ENCODE results near the gene DNAH3. TPM values are rescaled to one million over a fixed set of nuclear protein-coding genes. Genes with fewer than 3 reads are reported as not detected.
A peak's percentile ranks its signal among the peaks of the same experiment; 100 is the strongest.
"Not testable (repeated sequence)": the region's sequence is repeated elsewhere in the genome, so short reads cannot be mapped to it uniquely, and the experiment has no call there.

The DNAH3 gene
- total RNA-seq, 1 donor from 2014 or later = not detected

DNA sequence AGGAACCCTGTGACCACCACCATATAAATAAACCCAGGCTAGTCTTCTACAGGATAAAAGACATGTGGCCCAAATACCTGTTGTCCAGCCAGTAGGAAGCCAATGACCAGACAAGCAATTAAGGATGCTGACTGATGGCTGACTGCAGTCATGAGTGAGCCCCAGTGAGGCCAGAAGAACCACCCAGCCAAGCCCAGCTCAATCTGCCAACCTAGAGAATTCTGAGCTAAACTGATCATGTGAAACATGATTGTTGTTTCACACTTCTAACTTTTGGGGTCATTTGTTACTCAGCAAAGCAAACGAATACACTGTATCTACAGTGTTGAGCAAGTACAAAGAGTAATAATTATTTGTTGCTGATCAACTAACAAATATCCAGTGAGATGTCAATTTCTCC is 86.4 kb downstream of the DNAH3 start:
- no peak for DNase-seq (ENCODE audit: low read depth)
- TF ChIP-seq, protein P1, sequence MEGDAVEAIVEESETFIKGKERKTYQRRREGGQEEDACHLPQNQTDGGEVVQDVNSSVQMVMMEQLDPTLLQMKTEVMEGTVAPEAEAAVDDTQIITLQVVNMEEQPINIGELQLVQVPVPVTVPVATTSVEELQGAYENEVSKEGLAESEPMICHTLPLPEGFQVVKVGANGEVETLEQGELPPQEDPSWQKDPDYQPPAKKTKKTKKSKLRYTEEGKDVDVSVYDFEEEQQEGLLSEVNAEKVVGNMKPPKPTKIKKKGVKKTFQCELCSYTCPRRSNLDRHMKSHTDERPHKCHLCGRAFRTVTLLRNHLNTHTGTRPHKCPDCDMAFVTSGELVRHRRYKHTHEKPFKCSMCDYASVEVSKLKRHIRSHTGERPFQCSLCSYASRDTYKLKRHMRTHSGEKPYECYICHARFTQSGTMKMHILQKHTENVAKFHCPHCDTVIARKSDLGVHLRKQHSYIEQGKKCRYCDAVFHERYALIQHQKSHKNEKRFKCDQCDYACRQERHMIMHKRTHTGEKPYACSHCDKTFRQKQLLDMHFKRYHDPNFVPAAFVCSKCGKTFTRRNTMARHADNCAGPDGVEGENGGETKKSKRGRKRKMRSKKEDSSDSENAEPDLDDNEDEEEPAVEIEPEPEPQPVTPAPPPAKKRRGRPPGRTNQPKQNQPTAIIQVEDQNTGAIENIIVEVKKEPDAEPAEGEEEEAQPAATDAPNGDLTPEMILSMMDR (conservative IDR thresholded peaks at IDR 0.05; ENCODE audit: low read depth, low read length) = no peak
- no peak overlapping the region for H3K4me3 ChIP-seq (ENCODE audit: low read depth, low read length)

DNA sequence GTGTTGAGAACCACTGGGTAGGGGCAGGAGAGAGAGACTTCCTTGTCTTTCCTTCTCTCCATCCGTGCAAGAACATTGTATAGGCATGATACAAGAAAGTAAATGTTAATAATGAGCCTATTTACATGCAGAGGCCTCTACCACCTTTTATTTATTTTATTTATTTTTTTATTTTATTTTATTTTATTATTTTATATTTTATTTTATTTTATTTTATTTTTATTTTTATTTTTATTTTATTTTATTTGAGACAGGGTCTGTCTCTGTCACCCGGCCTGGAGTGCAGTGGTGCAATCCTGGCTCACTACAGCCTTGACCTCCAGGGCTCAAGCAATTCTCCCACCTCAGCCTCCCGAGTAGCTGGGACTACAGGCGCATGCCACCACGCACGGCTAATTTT is 87.3 kb downstream of the DNAH3 start:
- H3K4me3 ChIP-seq (ENCODE audit: low read depth, low read length); DNase-seq (ENCODE audit: low read depth): not testable (repeated sequence)

DNA sequence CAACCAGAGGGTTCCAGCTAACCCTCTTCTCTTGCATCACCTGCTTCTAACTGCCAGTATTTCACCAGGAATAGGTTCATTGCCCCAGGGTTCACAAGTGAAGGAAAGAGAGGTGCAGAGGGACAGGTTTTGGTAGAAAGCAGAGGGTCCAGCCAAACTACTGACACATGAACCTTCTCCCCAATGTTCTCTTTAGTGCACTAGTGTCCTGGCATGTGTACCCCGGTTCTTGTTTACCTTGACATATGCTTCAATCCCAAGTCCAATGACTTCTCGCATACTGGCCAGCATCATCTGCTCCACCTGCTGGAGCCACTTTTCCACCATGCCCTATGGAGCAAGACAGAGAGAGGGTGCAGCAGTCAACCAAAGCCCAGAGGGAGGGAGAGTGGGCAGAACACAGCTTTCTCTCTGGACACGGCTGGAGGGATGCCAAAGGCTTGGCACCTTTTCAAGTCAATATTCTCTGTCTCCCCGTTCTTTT is 90.6 kb downstream of the DNAH3 start:
- TF ChIP-seq, protein P1 (conservative IDR thresholded peaks at IDR 0.05; ENCODE audit: low read depth, low read length) = peak; percentile 19
- DNase-seq (ENCODE audit: low read depth) = no peak

DNA sequence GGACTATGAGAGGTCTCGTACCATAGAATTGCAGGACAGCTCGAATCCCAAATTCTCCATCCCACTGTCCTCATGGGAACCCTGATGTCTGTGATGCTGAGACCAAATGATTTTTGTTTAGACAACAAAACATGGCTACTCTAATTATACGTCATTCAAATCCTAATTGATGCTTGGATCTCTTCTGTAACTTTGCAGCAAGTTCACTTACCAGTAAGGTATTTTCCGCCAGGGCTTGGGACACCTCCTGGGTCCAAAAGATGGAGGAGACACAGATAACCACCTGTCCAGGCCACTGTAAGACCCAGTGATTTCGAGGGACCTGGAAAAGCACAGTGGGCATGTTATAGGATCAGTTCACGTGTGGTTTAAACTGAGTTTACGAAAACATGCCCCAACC is 92.8 kb downstream of the DNAH3 start:
- H3K4me3 ChIP-seq (ENCODE audit: low read depth, low read length) = no peak overlapping the region
- TF ChIP-seq, protein P1 (conservative IDR thresholded peaks at IDR 0.05; ENCODE audit: low read depth, low read length) = no peak
- DNase-seq (ENCODE audit: low read depth) = no peak

More for the DNA sequence above, 90.6 kb downstream of the DNAH3 start:
- H3K4me3 ChIP-seq (ENCODE audit: low read depth, low read length) = no peak overlapping the region

DNA sequence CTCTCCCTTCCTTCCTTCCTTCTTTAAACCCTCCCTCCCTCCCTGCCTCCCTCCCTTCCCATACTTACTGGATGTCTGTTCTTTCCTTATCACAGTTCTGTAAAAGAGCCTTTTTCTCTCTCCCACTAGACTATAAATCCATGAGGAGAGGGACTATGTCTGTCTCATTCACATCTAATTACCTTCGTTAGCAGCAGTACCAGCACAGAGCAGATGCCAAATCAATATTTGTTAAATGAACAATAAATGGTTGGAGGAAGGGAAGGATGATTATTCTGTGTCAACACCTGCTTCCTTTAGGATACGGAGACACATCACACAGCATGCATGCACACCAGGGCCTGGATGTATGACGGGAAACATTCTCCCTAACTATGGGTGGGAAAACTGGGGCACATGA is 94.2 kb downstream of the DNAH3 start:
- no peak overlapping the region for H3K4me3 ChIP-seq (ENCODE audit: low read depth, low read length)
- TF ChIP-seq, protein P1 (conservative IDR thresholded peaks at IDR 0.05; ENCODE audit: low read depth, low read length) = no peak
- no peak for DNase-seq (ENCODE audit: low read depth)

DNA sequence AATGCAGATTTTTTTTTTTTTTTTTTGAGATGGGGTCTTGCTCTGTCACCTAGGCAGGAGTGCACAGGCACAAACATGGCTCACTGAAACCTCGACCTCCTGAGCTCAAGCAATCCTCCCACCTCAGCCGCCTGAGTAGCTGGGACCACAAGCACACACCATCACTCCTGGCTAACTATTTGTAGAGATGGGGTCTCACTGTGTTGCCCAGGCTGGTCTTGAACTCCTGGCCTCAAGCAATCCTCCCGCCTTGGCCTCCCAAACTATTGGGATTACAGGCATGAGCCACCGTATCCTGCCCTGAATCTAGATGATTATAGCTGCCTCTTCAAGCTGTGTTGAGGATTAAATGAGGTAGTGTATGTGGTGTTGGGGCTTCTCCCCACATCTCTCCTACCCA is 94.9 kb downstream of the DNAH3 start:
- H3K4me3 ChIP-seq (ENCODE audit: low read depth, low read length); DNase-seq (ENCODE audit: low read depth): not testable (repeated sequence)

DNA sequence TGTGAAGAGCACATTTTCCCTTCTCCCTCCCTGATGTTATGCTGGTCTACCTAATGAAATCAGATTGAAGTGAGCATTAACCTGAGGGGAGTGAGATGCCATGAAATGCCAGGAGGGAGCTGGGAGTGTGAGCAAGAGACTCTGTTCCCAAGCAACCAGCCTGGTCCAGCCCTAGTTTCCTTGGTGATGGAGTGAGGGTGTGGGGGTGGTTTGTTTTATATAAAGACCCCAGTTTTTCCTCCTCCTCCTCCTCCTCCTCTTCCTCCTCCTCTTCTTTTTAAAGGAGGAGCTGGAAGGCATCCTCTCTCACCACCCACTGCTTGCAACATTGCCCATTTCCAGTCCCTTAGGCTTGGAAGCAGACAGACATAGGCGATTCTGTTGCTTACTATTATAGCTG is 97.1 kb downstream of the DNAH3 start:
- DNase-seq (ENCODE audit: low read depth) = no peak
- H3K4me3 ChIP-seq (ENCODE audit: low read depth, low read length) = no peak overlapping the region
- TF ChIP-seq, protein P1 (conservative IDR thresholded peaks at IDR 0.05; ENCODE audit: low read depth, low read length) = no peak

DNA sequence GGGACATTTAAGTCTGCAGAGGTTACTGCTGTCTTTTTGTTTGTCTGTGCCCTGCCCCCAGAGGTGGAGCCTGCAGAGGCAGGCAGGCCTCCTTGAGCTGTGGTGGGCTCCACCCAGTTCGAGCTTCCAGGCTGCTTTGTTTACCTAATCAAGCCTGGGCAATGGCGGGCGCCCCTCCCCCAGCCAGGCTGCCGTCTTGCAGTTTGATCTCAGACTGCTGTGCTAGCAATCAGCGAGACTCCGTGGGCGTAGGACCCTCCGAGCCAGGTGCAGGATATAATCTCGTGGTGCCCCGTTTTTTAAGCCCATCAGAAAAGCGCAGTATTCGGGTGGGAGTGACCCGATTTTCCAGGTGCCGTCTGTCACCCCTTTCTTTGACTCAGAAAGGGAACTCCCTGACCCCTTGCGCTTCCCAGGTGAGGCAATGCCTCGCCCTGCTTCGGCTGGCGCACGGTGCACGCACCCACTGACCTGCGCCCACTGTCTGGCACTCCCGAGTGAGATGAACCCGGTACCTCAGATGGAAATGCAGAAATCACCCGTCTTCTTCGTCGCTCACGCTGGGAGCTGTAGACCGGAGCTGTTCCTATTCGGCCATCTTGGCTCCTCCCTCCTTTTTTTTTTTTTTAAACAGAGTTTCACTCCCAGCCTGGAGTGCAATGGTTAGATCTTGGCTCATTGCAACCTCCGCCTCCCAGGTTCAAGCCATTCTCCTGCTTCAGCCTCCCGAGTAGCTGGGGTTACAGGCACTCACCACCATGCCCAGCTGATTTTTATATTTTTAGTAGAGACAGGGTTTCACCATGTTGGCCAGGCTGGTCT is 102.3 kb downstream of the DNAH3 start:
- H3K4me3 ChIP-seq (ENCODE audit: low read depth, low read length); DNase-seq (ENCODE audit: low read depth): not testable (repeated sequence)
